C4-2B (cell line): ENCODE measurements around the gene PLEKHA5.

Experiments used
- H3K27ac ChIP-seq: fragments of 450-650 bp; 2 replicates; pipeline ENCODE4 v1.5.1; 2017
- ZFX ChIP-seq: fragments of 450-650 bp; IDR thresholded peaks from 2 replicates; pipeline ENCODE4 v1.6.1; 2017
- TF ChIP-seq, protein P1 (sequence below): fragments of 450-650 bp; conservative IDR thresholded peaks from 2 replicates; pipeline ENCODE4 v1.5.1; 2017; ENCODE audit warnings: mild to moderate bottlenecking

Gene PLEKHA5

DNA sequence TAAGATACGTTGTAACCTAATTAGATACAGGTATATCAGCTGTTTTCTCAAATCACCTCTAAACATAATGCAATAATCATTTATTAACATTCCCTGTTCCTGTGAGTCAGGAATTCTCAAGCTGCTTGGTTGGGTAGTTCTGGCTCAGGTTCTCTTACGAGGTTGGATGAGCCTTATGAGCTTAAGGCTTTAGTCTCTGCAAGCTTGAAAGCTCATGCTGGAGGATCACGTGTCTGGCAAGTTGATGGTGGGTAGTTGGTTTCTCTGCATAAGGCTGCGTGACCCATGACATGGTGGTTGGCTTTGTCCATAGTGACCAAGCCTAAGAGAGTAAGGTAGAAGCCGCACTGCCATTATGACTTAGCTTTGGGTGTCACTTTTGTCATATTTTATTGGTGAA lies 62.0 kb downstream of the PLEKHA5 start:
- no peak overlapping the region for H3K27ac ChIP-seq
- no peak for TF ChIP-seq ZFX
- TF ChIP-seq, protein P1, sequence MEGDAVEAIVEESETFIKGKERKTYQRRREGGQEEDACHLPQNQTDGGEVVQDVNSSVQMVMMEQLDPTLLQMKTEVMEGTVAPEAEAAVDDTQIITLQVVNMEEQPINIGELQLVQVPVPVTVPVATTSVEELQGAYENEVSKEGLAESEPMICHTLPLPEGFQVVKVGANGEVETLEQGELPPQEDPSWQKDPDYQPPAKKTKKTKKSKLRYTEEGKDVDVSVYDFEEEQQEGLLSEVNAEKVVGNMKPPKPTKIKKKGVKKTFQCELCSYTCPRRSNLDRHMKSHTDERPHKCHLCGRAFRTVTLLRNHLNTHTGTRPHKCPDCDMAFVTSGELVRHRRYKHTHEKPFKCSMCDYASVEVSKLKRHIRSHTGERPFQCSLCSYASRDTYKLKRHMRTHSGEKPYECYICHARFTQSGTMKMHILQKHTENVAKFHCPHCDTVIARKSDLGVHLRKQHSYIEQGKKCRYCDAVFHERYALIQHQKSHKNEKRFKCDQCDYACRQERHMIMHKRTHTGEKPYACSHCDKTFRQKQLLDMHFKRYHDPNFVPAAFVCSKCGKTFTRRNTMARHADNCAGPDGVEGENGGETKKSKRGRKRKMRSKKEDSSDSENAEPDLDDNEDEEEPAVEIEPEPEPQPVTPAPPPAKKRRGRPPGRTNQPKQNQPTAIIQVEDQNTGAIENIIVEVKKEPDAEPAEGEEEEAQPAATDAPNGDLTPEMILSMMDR: no peak

- TF ChIP-seq, protein P1: no peak
- no peak for TF ChIP-seq ZFX
- H3K27ac ChIP-seq: no peak overlapping the region
These were observed 63.2 kb downstream of the PLEKHA5 start for GRCh38 chr12:19192710-19193109.

DNA sequence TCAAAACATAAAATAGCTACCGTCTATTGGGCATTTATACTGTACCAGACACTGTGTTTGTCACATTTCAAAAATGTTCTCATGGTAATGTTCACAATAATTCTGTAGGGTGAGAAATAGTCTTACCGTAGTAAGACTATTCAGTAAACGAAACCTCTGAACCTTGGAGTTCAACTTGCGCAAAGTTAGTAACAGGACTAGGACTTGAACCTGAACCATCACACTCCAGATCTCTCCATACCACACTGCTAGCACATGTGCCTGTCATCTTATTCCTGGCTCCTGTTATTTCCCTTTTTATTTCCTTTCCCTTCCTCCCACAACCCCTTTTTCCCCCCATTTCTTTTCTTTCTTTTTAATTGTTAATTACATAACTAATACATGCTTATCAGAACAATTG lies 65.4 kb downstream of the PLEKHA5 start:
- TF ChIP-seq, protein P1: no peak
- no peak for TF ChIP-seq ZFX
- no peak overlapping the region for H3K27ac ChIP-seq

- TF ChIP-seq, protein P1: no peak
- no peak for TF ChIP-seq ZFX
- H3K27ac ChIP-seq: no peak overlapping the region
These were observed 67.6 kb downstream of the PLEKHA5 start for GRCh38 chr12:19196959-19197630.

DNA sequence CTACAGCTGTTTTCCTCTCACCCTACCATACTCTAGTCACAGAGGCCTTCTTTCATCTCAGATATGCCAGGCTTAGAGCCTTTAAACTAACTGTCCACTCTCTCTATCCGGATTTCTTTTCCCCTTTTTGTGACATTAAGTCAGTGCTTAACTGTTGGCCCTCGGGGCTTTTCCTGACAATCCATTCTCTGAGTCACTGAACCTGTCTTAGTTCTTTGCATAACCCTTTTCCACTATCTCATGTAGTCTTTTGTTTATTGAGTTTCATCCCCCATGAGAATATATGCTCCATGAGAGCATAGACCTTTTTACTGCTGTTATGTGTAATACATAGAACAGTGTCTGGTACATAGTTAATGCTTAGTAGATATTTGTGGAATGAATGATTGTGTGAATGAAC lies 68.7 kb downstream of the PLEKHA5 start:
- TF ChIP-seq, protein P1: no peak
- H3K27ac ChIP-seq: no peak overlapping the region

DNA sequence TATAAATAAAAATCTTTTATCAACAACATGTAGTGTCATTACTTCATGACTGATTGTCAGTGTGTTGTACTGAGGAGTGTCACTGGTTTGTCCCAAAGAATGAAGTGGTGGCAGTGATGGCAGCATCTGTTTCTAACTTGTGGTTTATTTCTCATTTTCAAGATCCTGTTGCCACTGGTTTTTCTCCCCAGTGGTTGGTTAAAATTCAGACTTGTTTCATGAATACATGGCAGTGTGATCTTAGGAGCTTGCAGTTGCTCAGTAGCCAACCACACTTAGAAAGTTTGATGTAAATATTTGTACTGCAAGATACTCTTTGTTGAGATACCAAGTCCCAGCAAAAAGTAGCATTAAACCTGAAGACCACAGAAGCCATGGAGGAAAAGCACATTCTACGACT lies 69.8 kb downstream of the PLEKHA5 start:
- H3K27ac ChIP-seq: no peak overlapping the region
- TF ChIP-seq, protein P1: no peak
- TF ChIP-seq ZFX: no peak

DNA sequence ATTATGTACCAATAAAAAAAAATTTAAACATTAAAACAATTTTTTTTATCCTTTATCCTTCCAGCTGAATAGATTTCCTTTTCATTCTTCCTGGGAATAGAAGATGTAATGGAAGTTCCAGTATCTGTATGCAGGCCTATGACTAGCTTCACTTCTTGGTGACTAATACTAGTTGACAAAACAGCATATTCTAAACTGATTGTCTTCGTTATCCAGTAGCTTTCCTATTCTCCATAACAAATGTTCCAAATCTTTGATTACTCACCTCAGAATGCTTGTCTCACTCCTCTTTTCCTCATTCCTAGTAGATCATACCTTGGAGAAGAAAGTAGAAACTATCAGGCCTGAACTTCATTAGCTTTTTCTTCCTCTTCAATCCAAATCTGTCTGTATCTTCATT lies 70.7 kb downstream of the PLEKHA5 start:
- no peak overlapping the region for H3K27ac ChIP-seq

More for the DNA sequence above, 70.7 kb downstream of the PLEKHA5 start:
- no peak for TF ChIP-seq ZFX
- TF ChIP-seq, protein P1: no peak
